Chondrocyte (in vitro differentiated cells): ENCODE data around the gene FBXO21. TPM values are rescaled to one million over a fixed set of nuclear protein-coding genes. Genes with fewer than 3 reads are reported as not detected.

Experiments used
- DNase-seq: peaks from one replicate; pipeline ENCODE4 v3.0.0; 2021; ENCODE audit warnings: mixed read lengths, low spot score
- H3K27ac Mint-ChIP-seq: one replicate; pipeline ENCODE4 v1.8.0; 2021; ENCODE audit warnings: mild to moderate bottlenecking, moderate library complexity, mixed read lengths; ENCODE audit not compliant: unreplicated experiment
- H3K27me3 Mint-ChIP-seq: 2 replicates; pipeline ENCODE4 v1.8.0; 2021; ENCODE audit warnings: low read depth, mixed read lengths
- H3K36me3 Mint-ChIP-seq: 2 replicates; pipeline ENCODE4 v1.8.0; 2021; ENCODE audit warnings: low read depth, mixed read lengths
- H3K4me1 Mint-ChIP-seq: 2 replicates; pipeline ENCODE4 v1.8.0; 2021; ENCODE audit warnings: low read depth, mild to moderate bottlenecking, mixed read lengths
- H3K4me3 Mint-ChIP-seq: one replicate; pipeline ENCODE4 v1.8.0; 2021; ENCODE audit warnings: mild to moderate bottlenecking, moderate library complexity, mixed read lengths; ENCODE audit not compliant: unreplicated experiment
- H3K9me3 Mint-ChIP-seq: 2 replicates; pipeline ENCODE4 v1.8.0; 2021; ENCODE audit warnings: low read depth, mixed read lengths
- CTCF ChIP-seq: fragments of 200-600 bp; sonication (generic); IDR thresholded peaks from 2 replicates; pipeline ENCODE4 v1.5.0; 2021; ENCODE audit warnings: antibody characterized with exemption, mild to moderate bottlenecking, moderate library complexity
- total RNA-seq: library from RNA; stranded (reverse); gene quantifications from 3 replicates; pipeline ENCODE4 v1.2.1, GENCODE V29; 2021

Gene FBXO21
- total RNA-seq, 1 donor from 2014 or later, result 29.3 TPM

GRCh38 chr12:117158096-117158495, 32.2 kb downstream of the FBXO21 start:
- Mint-ChIP-seq H3K4me1 (peaks cover 5% of the 10 kb centered on the region), H3K4me3 (no peak overlapping the region), H3K36me3 (peaks cover 40% of the 10 kb centered on the region), H3K27me3 (no peaks in the 10 kb centered on the region), H3K9me3 (no peaks in the 10 kb centered on the region), H3K27ac (no peak overlapping the region)
- no peak for DNase-seq
- TF ChIP-seq CTCF, result no peak

GRCh38 chr12:117155278-117156060, 34.8 kb downstream of the FBXO21 start:
- Mint-ChIP-seq H3K36me3 (peaks cover 27% of the 10 kb centered on the region), H3K4me1 (no peaks in the 10 kb centered on the region), H3K27ac (no peak overlapping the region), H3K27me3 (no peaks in the 10 kb centered on the region), H3K4me3 (no peak overlapping the region), H3K9me3 (no peaks in the 10 kb centered on the region)
- peak; percentile 78 for TF ChIP-seq CTCF
- DNase-seq, result no peak

- no peak for TF ChIP-seq CTCF
- H3K4me3 Mint-ChIP-seq, result no peak overlapping the region
- H3K27ac Mint-ChIP-seq, result peak overlapping the region; percentile 4
- no peak for DNase-seq
- H3K4me1 Mint-ChIP-seq, result no peaks in the 10 kb centered on the region
- no peaks in the 10 kb centered on the region for H3K27me3 Mint-ChIP-seq
- H3K9me3 Mint-ChIP-seq, result no peaks in the 10 kb centered on the region
- H3K36me3 Mint-ChIP-seq, result peaks cover 30% of the 10 kb centered on the region
Observed at GRCh38 chr12:117152793-117153775, 37.2 kb downstream of the FBXO21 start.

GRCh38 chr12:117151403-117152031, 38.8 kb downstream of the FBXO21 start:
- no peak overlapping the region for H3K4me3 Mint-ChIP-seq
- H3K36me3 Mint-ChIP-seq, result peaks cover 24% of the 10 kb centered on the region
- H3K27me3 Mint-ChIP-seq, result no peaks in the 10 kb centered on the region
- TF ChIP-seq CTCF, result peak; percentile 55
- H3K4me1 Mint-ChIP-seq, result no peaks in the 10 kb centered on the region
- no peak for DNase-seq
- H3K9me3 Mint-ChIP-seq, result no peaks in the 10 kb centered on the region
- H3K27ac Mint-ChIP-seq, result peak overlapping the region; percentile 2

GRCh38 chr12:117149431-117149830, 40.8 kb downstream of the FBXO21 start:
- H3K9me3 Mint-ChIP-seq, result no peaks in the 10 kb centered on the region
- H3K4me3 Mint-ChIP-seq, result no peak overlapping the region
- peaks cover 29% of the 10 kb centered on the region for H3K36me3 Mint-ChIP-seq
- TF ChIP-seq CTCF, result no peak
- H3K27me3 Mint-ChIP-seq, result no peaks in the 10 kb centered on the region
- no peak overlapping the region for H3K27ac Mint-ChIP-seq
- H3K4me1 Mint-ChIP-seq, result no peaks in the 10 kb centered on the region
- no peak for DNase-seq
